ENCODE data around the gene TRIML2.

The TRIML2 gene

GRCh38 chr4:188145601-188146000 lies 36.2 kb upstream of the TRIML2 start:
- DNase-seq (ENCODE audit: low read depth) = no peak
- TF ChIP-seq CTCF (IDR thresholded peaks at IDR 0.05; ENCODE audit: control insufficient read depth, insufficient read depth, low read depth, low read length, missing control alignments) = no peak
- no peak overlapping the region for H3K4me3 ChIP-seq (ENCODE audit: control insufficient read depth, low read depth, low read length)

DNA sequence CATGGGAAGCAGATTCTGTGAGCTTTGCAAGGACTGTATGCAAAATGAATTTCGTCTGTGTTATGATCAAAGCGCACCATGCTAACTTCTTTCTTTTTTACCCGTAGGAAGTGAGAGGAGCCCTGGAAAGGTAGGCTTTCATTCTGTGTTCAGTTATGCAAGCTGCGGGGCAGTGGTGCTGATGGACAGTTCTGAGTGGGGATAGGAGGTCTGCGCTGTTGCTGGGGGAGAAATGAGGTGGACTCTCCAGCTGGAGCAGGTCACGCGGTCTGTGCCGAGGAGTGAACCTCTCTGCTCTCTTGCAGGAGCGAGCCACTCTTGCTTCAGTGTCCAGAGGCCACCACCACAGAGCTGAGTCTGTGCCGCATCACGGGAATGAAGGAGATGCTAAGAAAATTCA lies 34.3 kb upstream of the TRIML2 start:
- DNase-seq (ENCODE audit: low read depth) = no peak
- H3K4me3 ChIP-seq (ENCODE audit: control insufficient read depth, low read depth, low read length) = no peak overlapping the region
- TF ChIP-seq CTCF (IDR thresholded peaks at IDR 0.05; ENCODE audit: control insufficient read depth, insufficient read depth, low read depth, low read length, missing control alignments) = no peak

DNA sequence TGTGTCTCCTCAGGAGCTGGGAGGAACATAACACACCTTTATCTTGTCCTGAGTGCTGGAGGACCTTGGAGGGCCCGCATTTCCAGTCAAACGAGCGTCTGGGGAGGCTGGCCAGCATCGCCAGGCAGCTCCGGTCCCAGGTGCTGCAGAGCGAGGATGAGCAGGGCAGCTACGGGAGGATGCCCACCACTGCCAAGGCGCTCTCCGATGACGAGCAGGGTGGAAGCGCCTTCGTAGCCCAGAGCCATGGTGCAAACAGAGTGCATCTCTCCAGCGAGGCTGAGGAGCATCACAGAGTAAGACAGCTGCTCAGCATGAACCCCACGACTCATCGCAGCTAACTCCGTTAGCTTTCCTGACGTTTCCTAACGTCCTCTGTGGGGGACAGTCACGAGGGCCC lies 30.3 kb upstream of the TRIML2 start:
- TF ChIP-seq CTCF (IDR thresholded peaks at IDR 0.05; ENCODE audit: control insufficient read depth, insufficient read depth, low read depth, low read length, missing control alignments) = no peak
- no peak overlapping the region for H3K4me3 ChIP-seq (ENCODE audit: control insufficient read depth, low read depth, low read length)
- no peak for DNase-seq (ENCODE audit: low read depth)

DNA sequence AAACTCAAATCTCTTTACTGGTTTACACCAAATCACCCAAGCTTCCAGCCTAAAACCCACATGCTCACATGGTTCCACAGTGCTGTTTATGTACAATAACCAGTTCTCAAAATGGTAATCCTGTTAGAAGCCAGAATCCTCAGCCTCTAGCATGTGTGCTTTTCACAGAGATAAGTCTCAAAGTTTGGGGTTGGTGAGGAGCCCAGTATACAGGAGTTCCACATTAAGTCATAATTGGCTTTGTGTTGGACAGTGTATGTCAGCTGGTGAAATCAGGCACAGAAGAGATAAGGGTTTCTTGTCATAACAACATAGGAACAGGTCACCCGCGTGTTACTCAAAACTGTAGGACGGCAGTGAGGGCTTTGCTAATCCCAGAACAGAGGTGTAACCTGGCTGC lies 29.7 kb upstream of the TRIML2 start, which contains the start of gene TRIML1:
TRIML1 (plus strand) TSS at position 301 of the 400 bp plus-strand sequence. CDS start 118 bp downstream, outside the sequence.
- no peak for DNase-seq (ENCODE audit: low read depth)
- no peak for TF ChIP-seq CTCF (IDR thresholded peaks at IDR 0.05; ENCODE audit: control insufficient read depth, insufficient read depth, low read depth, low read length, missing control alignments)
- no peak within 1 kb of the TSS for H3K4me3 ChIP-seq (ENCODE audit: control insufficient read depth, low read depth, low read length)

GRCh38 chr4:188138227-188138626 lies 28.8 kb upstream of the TRIML2 start:
- TF ChIP-seq CTCF (IDR thresholded peaks at IDR 0.05; ENCODE audit: control insufficient read depth, insufficient read depth, low read depth, low read length, missing control alignments) = no peak
- H3K4me3 ChIP-seq (ENCODE audit: control insufficient read depth, low read depth, low read length) = no peak overlapping the region
- DNase-seq (ENCODE audit: low read depth) = no peak

DNA sequence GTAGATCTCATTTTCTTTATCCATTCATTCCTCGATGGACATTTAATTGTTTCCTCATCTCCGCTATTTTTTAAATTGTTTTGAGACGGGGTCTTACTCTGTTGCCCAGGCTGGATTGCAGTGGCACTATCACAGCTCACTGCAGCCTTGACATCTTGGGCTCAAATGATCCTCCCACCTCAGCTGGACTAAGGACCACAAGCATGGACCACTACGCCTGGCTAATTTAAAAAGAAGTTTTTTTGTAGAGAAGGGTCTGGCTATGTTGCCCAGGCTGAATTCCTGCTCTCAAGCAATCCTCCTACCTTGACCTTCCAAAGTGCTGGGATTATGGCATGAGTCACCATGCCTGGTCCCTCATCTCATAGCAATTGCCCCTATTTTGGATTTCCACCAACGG lies 22.8 kb upstream of the TRIML2 start:
- TF ChIP-seq CTCF (IDR thresholded peaks at IDR 0.05; ENCODE audit: control insufficient read depth, insufficient read depth, low read depth, low read length, missing control alignments) = no peak
- H3K4me3 ChIP-seq (ENCODE audit: control insufficient read depth, low read depth, low read length) = no peak overlapping the region
- no peak for DNase-seq (ENCODE audit: low read depth)

DNA sequence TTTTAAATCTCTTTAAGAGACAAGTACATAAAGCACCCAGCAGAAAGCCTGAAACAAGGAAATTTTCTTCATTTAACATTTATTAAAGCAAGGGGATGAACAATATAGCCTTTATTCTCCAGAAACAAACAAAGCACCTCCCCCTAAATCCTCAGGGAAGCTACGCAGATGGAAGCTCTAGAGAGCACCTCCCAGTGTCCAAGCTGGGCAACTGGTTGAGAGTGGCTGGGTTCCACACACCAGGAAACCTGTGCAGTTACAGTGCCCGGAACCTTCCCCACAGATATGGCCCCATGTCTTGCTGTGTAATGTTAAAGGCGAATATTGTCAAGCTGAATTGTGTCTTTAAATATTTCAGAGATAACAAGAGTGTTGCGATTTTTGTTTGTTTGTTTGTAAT lies 21.0 kb upstream of the TRIML2 start:
- no peak for TF ChIP-seq CTCF (IDR thresholded peaks at IDR 0.05; ENCODE audit: control insufficient read depth, insufficient read depth, low read depth, low read length, missing control alignments)
- no peak for DNase-seq (ENCODE audit: low read depth)
- H3K4me3 ChIP-seq (ENCODE audit: control insufficient read depth, low read depth, low read length) = no peak overlapping the region

Measured in AG09309 (cell line).